NCI-H774 (cell line): ENCODE data around the gene ZNF345.

Source experiments
- DNase-seq: peaks from one replicate; lab custom pipeline; 2025; lab: John Stamatoyannopoulos, UW

Gene ZNF345

GRCh38 chr19:36850559-36851442 lies at the start of gene ZNF345:
Gene ZNF345, plus strand, starts transcription at chr19:36850876. Its CDS starts 25,955 bp downstream, at chr19:36876831.
- DNase-seq: peak; percentile 90

DNA sequence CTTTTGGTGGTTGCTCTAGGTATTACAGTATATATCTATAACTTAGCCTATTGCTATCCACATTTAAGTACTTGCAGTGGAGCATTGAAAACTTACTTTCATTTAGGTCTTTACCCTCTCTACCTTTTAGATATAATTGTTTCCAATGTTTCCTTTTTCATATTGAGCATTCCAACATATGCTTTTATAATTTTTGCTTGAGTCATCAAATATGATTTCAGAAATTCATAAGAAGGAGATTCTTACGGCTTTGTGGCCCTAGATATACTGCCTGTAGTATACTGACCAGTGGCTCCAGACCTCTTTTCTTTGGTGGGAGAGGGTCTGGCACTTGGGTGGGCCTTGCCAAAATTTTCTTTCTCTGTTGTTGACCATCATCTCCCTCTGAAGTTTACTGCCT lies 45.3 kb upstream of the ZNF345 start:
- no peak for DNase-seq

- DNase-seq: no peak
Observed at GRCh38 chr19:36807029-36807428, 43.6 kb upstream of the ZNF345 start.

- DNase-seq: no peak
Observed at GRCh38 chr19:36819130-36819630, 31.5 kb upstream of the ZNF345 start.

DNA sequence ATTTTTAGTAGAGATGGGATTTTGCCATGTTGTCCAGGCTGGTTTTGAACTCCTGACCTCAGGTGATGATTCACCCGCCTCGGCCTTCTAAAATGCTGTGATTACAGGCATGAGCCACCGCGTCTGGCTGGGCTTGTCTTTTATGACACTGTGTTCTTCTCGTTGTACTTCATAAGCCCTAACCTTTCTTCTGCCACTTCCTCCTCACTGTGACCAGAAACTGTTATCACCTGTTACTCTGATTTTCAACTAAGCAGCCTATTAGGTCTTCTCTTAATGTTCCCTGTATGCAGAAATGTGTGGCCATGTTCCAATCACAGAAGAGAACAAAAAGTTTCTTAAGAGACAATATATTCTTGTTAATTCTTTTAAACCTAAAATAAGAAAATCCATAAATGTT lies 28.9 kb upstream of the ZNF345 start:
- no peak for DNase-seq

DNA sequence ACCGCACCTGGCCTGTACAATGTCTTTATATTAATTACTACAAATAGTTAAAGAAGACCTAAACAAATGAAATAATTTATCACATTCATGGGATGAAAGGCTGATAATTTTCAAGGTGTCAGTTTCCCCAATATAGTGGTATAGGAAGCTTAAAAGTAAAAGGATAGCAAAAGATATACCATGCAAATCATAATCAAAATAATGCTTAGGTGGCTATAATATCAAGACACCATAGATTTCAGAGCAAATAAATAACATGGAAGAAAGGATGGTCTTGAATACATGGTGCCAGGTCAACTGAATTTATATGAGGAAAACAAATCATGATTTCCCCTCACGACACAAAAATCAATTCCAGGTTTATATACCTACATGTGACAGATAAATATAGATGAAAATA lies 17.2 kb upstream of the ZNF345 start:
- no peak for DNase-seq

DNA sequence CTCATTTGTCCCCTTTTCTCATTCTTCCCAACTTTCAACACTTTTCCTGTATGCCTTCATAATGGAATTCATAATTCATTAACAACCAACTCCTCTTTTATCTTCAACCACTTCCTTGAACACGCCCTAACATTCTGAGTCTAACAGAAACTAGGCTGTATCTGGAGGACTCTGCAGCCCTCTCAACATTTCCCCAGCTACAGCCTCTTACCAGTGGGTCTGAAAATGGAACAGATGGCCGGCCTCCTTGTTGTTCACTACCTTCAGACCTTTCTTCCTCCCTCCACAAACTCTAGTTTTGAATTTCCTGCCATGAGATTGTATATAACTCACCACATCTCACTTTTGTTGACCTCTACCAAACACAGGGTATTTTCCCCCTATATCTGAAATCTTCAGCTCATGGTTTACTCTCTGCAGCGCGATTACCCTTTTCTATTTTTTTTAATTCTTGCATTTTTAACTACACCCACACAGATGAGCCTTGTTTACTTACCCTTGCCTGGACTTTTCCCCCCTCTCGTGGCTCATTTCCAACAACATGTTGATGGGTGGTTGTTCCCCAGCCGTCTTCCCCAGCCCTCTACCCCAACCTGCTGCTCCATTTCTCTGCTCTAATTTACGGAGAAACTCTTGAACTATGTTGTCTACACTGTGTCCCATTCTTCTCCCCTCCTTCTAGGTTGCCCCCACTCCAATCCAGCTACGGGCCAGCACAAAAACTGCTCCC lies 13.3 kb upstream of the ZNF345 start:
- no peak for DNase-seq

GRCh38 chr19:36837906-36838783 lies 12.5 kb upstream of the ZNF345 start, which contains the start of gene ZNF790:
Gene ZNF790, minus strand, starts transcription at chr19:36838387. Its CDS starts 12,768 bp downstream, at chr19:36825619.
- DNase-seq: peak; percentile 87

GRCh38 chr19:36838784-36839324 lies 11.8 kb upstream of the ZNF345 start:
- peak; percentile 33 for DNase-seq

- DNase-seq: no peak
Observed at GRCh38 chr19:36847968-36848367, 2.7 kb upstream of the ZNF345 start.

- DNase-seq: peak; percentile 81
Observed at GRCh38 chr19:36849701-36850558, 746 bp upstream of the ZNF345 start.

DNA sequence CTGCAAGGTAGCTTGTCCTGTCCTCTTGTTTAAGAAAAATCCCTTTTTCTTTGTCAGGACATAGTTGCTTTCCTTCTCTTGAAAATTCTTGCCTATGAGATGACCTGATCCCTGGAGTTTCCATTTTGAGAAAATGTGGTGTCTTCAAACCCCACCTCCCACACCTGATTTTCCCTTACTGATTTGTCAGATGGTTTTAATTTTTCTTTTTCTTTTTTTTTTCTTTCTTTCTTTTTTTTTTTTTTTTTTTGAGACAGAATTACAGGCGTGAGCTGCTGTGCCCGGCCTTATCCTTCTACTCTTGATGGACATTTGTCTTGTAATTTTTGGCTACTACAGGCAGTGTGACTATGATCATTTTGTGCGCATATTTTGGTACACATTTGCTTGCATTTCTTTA lies 1.2 kb downstream of the ZNF345 start:
- no peak for DNase-seq

DNA sequence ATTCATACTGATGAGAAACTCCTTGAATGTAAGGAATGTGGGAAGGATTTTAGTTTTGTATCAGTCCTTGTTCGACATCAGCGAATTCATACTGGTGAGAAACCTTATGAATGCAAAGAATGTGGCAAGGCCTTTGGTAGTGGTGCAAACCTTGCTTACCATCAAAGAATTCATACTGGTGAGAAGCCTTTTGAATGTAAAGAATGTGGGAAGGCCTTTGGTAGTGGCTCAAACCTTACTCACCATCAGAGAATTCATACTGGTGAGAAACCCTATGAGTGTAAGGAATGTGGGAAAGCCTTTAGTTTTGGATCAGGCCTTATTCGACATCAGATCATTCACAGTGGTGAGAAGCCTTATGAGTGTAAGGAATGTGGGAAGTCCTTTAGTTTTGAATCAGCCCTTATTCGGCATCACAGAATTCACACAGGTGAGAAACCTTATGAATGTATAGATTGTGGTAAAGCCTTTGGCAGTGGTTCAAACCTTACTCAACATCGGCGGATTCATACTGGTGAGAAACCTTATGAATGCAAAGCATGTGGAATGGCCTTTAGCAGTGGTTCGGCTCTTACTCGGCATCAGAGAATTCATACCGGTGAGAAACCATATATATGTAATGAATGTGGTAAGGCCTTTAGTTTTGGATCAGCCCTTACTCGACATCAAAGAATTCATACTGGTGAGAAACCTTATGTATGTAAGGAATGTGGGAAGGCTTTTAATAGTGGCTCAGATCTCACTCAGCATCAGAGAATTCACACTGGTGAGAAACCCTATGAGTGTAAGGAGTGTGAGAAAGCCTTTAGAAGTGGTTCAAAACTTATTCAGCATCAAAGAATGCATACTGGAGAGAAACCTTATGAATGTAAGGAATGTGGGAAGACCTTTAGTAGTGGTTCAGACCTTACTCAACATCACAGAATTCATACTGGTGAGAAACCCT lies 26.6 kb downstream of the ZNF345 start:
- no peak for DNase-seq

GRCh38 chr19:36891768-36892357 lies 41.2 kb downstream of the ZNF345 start:
- DNase-seq: no peak

- DNase-seq: no peak
Observed at GRCh38 chr19:36894849-36895383, 44.2 kb downstream of the ZNF345 start.

DNA sequence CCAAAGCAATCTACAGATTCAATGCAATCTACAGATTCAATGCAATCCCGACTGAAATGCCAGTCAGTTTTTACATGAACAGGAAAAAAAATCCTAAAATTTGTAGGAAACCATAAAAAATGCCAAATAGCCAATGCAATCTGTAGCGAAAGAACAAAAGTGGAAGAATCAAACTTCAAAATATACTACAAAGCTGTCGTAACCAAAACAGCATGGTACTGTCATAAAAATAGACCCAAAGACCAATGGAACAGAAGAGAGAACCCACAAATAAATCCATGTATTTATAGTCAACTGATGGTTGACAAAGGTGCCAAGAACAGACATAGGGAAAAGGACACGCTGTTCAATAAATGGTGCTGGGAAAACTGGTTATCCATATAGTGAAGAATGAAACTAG lies 47.7 kb downstream of the ZNF345 start:
- no peak for DNase-seq

DNA sequence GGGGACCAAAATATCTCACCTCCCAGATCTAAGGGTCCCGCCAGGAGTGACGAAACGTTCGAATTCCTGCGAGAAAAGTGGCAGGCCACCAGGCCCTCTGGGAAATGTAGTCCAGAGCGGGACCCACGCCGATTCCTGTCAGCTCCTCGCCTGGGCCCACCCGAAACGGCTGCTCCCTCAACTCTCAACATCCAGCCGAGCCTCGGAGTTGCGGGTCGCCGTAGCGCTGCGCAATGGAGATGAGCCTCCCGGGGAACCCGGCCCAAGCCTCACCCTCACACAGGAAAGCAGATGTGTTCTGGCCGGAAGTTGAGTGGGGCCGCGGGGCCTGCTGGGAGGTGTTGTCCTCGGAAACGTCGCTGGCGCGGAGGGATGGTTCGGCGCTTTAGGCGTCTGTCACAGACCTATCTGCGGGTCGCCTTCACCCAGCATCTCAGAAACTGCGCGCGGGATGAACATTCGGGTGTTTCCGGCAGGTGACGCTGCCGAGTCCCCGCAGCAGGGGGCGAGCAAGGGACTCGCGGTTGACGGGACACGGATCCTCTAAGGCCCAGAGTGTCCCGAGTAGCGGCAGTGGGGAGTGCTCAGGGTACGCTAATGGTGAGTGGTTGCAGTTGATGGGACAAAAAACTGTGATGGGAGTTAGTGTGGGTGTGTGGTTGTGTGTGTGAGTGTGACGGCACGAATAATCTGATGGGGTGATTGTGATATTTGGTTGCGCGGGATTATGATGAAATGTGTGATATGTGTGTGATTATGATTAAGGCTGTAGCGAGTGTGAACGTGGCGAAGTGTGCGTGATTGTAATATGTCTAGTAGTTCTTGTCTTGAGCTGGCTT lies 65.5 kb downstream of the ZNF345 start, which contains the start of the genes ZNF568 and ZNF829:
ZNF568 (plus strand) TSS at position 341 of the 839 bp plus-strand sequence. CDS start 6,439 bp downstream, outside the sequence.
ZNF829 (minus strand) TSS at position 300 of the 839 bp plus-strand sequence. CDS start 1,124 bp downstream, outside the sequence.
- DNase-seq: peak; percentile 55
